ENCODE data around the gene ELOVL6.

The ELOVL6 gene

DNA sequence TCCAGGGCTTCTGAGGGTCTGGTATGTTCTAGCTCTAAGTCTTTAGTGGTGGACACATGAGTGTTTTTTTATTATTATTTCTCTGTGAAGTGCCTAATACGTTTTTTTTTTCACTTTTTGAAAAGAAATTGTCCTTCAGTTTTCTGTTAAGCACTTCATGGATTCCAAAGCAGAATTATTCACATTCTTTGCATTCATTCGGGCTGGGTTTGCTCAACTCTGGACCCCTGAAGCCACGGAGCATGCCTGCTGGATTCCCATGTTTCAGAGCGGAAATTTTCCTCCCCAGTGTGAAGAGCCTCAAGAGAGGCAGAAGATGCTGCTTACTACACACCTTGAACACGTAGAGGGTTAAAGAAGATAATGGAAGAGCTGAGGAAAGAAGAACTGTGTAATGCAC lies 178.3 kb downstream of the ELOVL6 start:
- no peak for DNase-seq

DNA sequence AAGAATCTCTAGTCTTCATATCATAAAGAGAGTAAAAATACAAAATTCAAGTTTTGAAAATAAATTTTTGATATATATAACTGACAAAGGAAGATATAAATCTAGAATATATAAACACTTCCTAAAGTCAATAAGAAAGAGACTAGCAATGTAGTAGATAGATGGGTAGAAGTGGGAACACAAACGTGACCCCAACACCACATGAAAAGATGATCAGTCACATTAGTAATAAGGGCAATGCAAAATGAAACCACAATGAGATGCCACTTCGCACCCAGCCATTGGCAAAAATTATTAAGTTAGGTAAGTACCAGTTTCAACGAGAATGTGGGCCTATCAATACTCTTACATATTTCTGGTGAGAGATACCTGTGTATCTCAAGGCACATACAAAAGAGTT lies 179.3 kb downstream of the ELOVL6 start:
- no peak for DNase-seq

DNA sequence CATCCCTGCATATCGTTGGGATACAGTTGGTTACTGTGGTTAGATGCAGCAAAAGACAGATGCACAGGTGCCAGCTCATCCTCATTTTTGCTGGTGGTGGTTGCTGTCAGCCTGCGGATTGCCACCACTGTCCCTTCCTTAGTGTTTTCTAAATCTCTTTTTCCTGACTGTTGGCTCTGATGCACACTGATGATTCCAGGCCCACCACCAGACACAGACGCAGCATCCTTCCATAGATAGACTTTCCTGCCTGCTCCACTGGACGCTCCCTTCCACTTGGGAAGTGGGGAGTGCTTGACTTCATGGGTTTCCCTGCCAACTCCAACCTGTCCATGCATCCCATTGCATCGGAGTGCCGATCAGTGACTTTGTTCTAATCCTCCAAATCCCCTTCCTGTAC lies 184.2 kb downstream of the ELOVL6 start:
- DNase-seq, result no peak

DNA sequence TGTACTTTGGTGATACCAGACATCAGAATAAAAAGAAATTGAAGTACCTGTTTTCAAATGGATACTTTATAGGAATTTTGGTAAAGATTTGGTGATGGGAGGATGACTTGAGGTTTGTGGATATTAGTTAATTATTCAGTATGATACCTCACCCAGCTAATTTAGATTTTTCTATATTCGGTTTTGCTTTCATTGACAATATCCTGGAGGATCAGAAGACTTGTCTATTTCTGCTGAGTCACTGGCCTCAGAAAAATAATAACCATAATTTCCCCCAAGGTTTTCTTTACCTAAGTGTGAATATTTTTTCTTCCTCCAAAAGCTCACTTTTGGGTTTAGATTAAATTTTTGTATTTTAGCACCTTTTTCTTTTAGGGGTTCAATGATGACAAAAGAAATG lies 185.5 kb downstream of the ELOVL6 start:
- DNase-seq, result no peak

DNA sequence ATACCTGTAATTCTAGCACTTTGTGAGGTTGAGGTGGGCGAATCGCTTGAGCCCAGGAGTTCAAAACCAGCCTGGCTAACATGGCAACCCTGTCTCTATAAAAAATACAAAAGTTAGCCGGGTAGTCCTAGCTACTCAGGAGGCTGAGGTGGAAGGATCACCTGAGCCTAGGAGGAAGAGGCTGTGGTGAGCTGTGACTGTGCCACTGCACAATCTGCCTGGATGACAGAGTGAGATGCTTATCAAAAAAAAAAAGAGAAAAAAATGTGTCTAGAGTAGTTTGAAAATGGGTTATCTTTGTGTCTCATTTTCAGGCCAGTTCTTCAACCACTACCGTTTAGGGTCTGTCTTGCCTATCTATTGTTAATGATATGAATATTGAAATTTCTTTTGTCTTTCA lies 187.6 kb downstream of the ELOVL6 start:
- DNase-seq, result no peak

DNA sequence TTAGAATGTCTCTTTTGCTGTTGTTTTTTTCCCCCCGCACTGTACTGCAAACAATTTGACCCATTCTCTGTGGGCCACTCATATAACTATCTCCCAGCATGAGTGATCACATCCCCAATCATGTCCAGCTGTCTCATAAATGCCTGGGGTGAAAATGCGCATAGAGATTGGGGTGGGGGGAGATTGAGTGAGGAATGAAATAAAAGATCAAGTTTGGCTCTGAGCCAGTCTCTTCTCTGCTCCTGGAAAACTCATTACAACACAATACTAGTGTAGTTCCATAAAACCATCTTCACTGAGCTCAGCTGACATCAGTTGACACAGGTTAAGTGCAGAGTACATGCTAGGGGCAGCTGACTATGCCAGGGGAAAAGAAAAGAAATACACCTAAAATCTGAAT lies 188.9 kb downstream of the ELOVL6 start:
- no peak for DNase-seq

DNA sequence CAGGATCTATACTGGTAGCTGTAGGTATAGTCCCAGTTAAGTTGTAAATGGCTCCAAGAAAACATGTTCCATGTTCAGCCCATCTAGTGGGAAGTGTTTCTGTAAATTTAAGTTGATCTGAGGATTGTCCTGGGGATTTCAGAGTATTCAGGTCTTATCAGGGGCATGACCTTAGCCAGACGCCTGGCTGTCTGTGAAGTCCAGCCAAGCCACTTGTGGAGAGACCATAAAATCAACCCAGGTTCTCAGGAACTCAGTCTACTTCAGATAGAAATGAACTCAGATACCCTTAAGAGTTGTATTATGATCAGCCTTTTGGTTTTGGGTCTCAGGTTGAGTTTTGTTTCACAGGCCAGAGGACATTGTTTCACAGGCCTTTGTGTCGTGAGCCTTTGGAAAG lies 189.9 kb downstream of the ELOVL6 start:
- no peak for DNase-seq

DNA sequence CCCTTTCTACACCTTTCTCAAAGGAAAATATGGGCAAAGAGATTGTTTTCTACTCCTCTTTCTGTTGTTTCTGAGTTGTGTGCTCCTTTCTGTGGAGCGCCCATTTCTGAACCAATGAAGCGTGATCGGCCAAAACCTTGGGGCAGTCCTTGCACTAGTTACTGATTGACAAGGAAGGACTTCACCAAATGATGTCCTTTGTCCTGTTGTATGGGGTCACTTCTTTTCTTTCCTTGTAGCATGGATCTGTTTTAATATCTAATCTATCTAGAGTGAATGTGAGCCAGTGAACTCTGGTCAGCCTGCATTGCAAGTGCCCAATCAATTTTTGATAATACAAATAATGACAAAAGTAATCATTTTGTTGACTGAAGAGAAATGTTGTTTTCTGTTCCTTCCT lies 191.2 kb downstream of the ELOVL6 start:
- no peak for DNase-seq

DNA sequence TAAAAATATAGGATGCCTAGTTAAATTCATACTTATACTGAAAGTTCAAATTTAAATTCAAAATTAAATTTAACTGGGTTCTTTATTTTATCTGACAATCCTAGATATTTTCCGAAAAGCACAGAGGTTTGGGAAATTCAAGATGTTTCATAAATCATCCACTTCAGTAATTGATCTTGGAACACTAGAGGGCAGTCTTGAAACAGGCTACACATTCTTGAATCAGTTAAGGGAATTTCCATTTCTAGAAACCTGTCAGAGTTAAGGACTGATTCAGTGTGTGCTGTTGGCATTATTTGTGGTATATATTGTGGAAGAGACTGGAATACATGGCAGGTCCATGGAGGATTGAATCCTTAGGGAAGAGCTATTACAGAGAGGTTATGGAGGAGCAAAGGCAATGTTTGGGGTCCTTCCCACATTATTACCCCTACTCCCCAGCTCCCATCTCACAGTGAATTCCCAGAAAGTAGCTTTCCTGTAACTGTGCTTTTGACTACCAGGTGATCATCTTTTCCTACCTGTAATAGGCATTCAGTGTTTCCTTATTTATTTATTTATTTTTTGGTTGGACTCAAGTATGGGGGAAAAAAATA lies 192.9 kb downstream of the ELOVL6 start:
- peak; percentile 11 for DNase-seq

DNA sequence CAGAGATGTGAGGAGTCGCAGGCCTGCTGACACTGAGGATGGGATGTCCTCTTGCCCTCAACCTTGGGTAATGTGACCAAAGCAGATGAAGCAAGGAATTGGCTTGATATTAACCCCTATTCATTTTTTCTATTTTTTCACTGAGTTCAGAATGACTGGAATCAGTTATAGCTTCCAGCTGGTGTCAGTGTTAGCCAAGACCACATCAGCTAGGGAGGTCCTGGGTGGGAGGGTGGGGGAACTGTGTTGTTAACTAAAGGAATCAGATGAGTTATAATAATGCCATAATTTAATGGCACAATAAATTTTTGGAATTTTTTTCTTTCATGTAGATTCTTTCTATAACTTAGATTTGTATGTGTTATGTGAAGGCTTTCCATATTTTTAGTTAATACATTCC lies 193.9 kb downstream of the ELOVL6 start:
- DNase-seq, result no peak

DNA sequence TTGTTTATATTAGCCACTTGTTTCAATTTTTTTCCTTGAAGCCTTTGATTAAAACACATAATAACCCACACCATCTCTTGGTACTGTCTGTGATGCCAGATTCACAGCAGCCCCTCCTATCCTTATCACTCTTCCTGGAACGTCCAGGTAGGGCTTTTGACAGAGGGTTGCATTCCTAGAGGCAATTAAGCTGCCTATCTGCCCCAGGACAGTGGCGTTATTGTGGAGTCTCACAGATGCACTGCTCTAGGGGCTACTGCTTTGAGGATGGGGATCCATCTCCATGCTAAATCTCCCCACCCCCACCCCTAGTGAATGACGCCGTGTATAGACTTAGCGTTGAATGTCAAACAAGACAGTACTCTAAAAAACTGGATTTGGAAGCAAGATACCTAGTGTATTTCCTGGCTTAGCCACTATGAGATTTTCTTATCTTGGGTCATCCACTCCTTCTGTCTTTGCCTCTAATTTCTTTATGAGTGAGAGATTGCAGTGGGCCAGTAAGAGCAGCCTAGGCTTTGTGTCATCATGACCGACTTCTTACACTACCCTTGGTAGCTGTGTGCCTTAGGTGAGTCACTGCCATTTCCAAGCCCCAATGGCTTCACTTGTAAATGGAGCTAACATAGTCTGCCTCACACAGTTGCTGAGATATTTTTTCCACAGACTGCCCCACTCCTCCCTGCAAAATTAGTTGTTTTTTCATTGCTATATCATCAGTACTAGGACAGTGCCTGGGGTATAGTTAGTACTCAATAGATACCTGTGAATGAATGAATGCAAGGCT lies 194.8 kb downstream of the ELOVL6 start:
- no peak for DNase-seq

DNA sequence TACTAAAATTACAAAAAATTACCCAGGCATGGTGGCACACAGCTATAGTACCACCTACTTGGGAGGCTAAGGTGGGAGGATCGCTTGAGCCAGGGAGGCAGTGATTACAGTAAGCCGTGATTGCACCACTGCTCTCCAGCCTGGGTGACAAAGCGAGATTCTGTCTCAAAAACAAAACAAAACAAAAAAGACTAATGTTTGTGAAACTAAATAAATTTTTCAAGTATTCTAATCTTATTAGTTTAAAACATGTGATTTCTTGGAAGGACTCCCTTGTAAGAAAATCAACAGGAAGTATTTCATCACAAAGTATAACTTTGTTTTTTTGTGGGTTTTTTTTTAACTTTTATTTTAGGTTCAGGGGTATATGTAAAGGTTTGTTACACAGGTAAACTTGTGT lies 196.1 kb downstream of the ELOVL6 start:
- no peak for DNase-seq

DNA sequence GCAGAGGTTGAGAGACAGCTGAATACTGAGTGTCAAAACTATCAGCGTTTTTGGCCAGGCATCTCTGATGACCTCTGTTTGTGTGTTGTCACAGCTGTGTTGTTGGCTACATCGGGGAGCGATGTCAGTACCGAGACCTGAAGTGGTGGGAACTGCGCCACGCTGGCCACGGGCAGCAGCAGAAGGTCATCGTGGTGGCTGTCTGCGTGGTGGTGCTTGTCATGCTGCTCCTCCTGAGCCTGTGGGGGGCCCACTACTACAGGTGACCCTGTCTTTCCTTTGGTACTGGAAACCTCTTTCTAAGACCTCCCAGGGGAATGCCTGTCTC lies 198.9 kb downstream of the ELOVL6 start:
- DNase-seq, result no peak

DNA sequence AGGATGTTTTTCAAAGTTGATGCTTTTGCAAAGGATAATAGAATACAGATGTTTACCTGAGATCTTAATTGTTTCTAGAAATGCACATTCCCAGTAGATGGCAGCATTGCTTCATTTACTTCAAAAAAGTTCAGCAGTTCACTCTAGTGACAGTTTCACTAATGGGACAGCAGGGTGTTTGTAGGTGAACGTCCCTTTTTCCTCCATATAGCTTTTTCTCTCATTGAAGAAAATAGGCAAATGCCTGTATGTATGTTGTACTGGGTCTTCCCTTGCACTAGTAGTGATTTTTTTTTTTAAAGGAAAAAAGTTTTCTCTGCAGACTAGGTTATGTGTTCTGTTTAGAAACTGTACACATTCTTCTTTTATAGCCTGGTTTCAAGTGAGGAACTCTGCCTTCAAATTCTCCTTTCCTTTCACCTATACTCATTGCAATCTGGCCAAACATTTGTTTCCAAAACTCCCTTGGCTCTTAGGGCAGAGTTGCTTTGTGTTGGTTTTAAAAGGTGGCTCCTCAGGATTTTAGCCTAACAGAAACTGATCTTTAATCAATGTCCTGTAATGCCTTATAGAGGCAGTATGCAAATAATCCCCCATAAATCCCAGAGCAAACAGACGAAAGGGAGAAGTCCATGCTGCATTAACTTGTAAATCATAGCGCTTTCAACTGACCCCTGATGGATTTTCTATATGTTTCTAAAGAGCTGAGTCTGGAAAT lies 199.4 kb downstream of the ELOVL6 start:
- no peak for DNase-seq

DNA sequence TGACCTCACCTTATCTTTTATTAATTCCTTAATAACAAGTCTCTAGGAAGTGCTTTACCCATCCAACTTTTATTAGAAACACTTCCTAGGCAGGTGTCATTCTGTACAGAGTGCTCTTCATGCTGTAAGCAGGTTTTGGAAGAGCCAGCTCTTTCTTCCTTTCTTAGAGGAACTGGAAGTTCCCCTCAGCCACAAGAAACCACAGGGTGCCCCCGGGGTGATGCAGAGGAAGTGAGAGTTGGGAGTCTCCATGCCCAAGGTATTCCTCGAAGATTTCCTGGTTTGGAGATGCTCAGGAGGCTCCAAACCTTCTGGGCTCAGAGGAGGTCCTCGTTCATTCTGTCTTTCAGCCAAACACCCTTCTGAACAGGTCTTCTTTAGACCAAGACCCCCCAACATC lies 201.9 kb downstream of the ELOVL6 start:
- no peak for DNase-seq
